HCT116 (cell line): ENCODE results near the gene S100A12. TPM values are rescaled to one million over a fixed set of nuclear protein-coding genes. Genes with fewer than 3 reads are reported as not detected.

Source experiments
- ATAC-seq: fragments of 200-7000 bp; cut with Tn5 transposase; 2 replicates; pipeline ENCODE4 v1.9.1; 2020; ENCODE audit warnings: mild to moderate bottlenecking, moderate library complexity
- BruUV-seq: library from RNA; stranded (reverse); fragments of 400-500 nt; replicated peaks from 2 replicates; lab custom pipeline; 2021; lab: Mats Ljungman, UMichigan
- CTCF ChIA-PET: fragments of 300-600 bp; sonication (Branson Sonifier 250); formaldehyde crosslinking; loops from one replicate; lab custom pipeline; 2021; ENCODE audit warnings: antibody characterized with exemption; lab: Charles Lee
- POLR2A ChIA-PET: fragments of 300-600, 350-600 bp; sonication (Branson Sonifier 250); formaldehyde crosslinking; loops from one replicate; lab custom pipeline; 2021; ENCODE audit warnings: antibody characterized with exemption; lab: Charles Lee
- RAD21 ChIA-PET, 2 experiments: fragments of 300-600 bp; sonication (Branson Sonifier 250); formaldehyde crosslinking; loops; one replicate each; lab custom pipeline; 2023; ENCODE audit warnings: low total read pairs in 2 of 2; ENCODE audit not compliant: uncharacterized antibody in 2 of 2, unreplicated experiment in 2 of 2, low non-redundant PET in 1 of 2; lab: Charles Lee
- DNase-seq: peaks from one replicate; pipeline ENCODE4 v3.0.0-alpha.2; 2010; ENCODE audit warnings: low read depth, low spot score
- H2AFZ ChIP-seq: fragments of 200-600 bp; shearing (Covaris generic), sonication (generic); 2 replicates; pipeline ENCODE4 v1.6.1; 2017; ENCODE audit warnings: low read depth, mixed run types, mixed read lengths, antibody characterized with exemption, low read length; ENCODE audit not compliant: poor library complexity, severe bottlenecking
- H3K27ac ChIP-seq: 2 replicates; pipeline ENCODE4 v1.5.1; 2012; ENCODE audit warnings: low read depth, low read length
- H3K27me3 ChIP-seq: fragments of 200-600 bp; sonication (generic); 2 replicates; pipeline ENCODE4 v1.6.1; 2016; ENCODE audit warnings: mixed run types, low read length, mixed read lengths; ENCODE audit not compliant: insufficient read depth
- H3K36me3 ChIP-seq, 2 experiments: fragments of 200-500 bp in 1 of 2; fragments of 200-600 bp in 1 of 2; sonication (Bioruptor generic) in 1 of 2; sonication (generic) in 1 of 2; 2 replicates each; pipeline versions ENCODE4 v1.5.1 to v1.6.1; 2014 to 2016; ENCODE audit warnings: low read length in 2 of 2, inconsistent platforms in 1 of 2, mixed read lengths in 1 of 2, mixed run types in 1 of 2; ENCODE audit not compliant: insufficient read depth in 2 of 2, control insufficient read depth in 1 of 2
- H3K4me1 ChIP-seq, 2 experiments: fragments of 200-600 bp in 1 of 2; sonication (generic) in 1 of 2; 2 replicates each; pipeline versions ENCODE4 v1.5.1 to v1.6.1; 2012 to 2017; ENCODE audit warnings: low read length in 2 of 2, inconsistent platforms in 1 of 2, mild to moderate bottlenecking in 1 of 2, mixed read lengths in 1 of 2, mixed run types in 1 of 2, moderate library complexity in 1 of 2; ENCODE audit not compliant: insufficient read depth in 2 of 2, control insufficient read depth in 1 of 2
- H3K4me2 ChIP-seq: fragments of 200-600 bp; sonication (generic); 2 replicates; pipeline ENCODE4 v1.6.1; 2017; ENCODE audit warnings: mixed run types, low read length, mixed read lengths
- H3K4me3 ChIP-seq, 2 experiments: fragments of 200-600 bp in 1 of 2; sonication (generic) in 1 of 2; replicated peaks in 1 of 2; 2 replicates each; pipeline ENCODE4 v1.5.1; 2011 to 2016; ENCODE audit warnings: low read length in 2 of 2, control low read depth in 1 of 2, low read depth in 1 of 2, mild to moderate bottlenecking in 1 of 2, mixed read lengths in 1 of 2, mixed run types in 1 of 2
- H3K79me2 ChIP-seq: fragments of 200-600 bp; sonication (generic); 2 replicates; pipeline ENCODE4 v1.6.1; 2017; ENCODE audit warnings: mild to moderate bottlenecking, mixed run types, low read length, moderate library complexity, mixed read lengths; ENCODE audit not compliant: insufficient read depth
- H3K9ac ChIP-seq: fragments of 200-600 bp; sonication (generic); 2 replicates; pipeline ENCODE4 v1.6.1; 2016; ENCODE audit warnings: low read length, mixed read lengths
- H3K9me2 ChIP-seq: fragments of 200-600 bp; sonication (generic), shearing (Covaris generic); 2 replicates; pipeline ENCODE4 v1.6.1; 2017; ENCODE audit warnings: mixed run types, mild to moderate bottlenecking, moderate library complexity; ENCODE audit not compliant: insufficient read depth
- H3K9me3 ChIP-seq, 2 experiments: fragments of 200-500 bp in 1 of 2; fragments of 200-600 bp in 1 of 2; sonication (Bioruptor generic) in 1 of 2; sonication (generic) in 1 of 2; 2 replicates each; pipeline ENCODE4 v1.6.1; 2014 to 2017; ENCODE audit warnings: low read length in 2 of 2, mixed read lengths in 2 of 2, inconsistent platforms in 1 of 2, low read depth in 1 of 2, mild to moderate bottlenecking in 1 of 2, mixed run types in 1 of 2, moderate library complexity in 1 of 2; ENCODE audit not compliant: control insufficient read depth in 1 of 2, insufficient read depth in 1 of 2
- H4K20me1 ChIP-seq: fragments of 200-600 bp; sonication (generic), shearing (Covaris generic); 2 replicates; pipeline ENCODE4 v1.6.1; 2017; ENCODE audit warnings: mixed run types, mild to moderate bottlenecking, moderate library complexity; ENCODE audit not compliant: insufficient read depth
- ATF3 ChIP-seq: IDR thresholded peaks from 2 replicates; pipeline ENCODE4 v1.6.1; 2012
- CBX3 ChIP-seq: IDR thresholded peaks from 2 replicates; pipeline ENCODE4 v1.6.1; 2012; ENCODE audit warnings: low read depth
- CEBPB ChIP-seq: IDR thresholded peaks from 2 replicates; pipeline ENCODE4 v1.6.1; 2012; ENCODE audit warnings: low read depth
- CTCF ChIP-seq, 3 experiments: fragments of 200-600 bp in 1 of 3; sonication (generic) in 1 of 3; IDR thresholded peaks in 2 of 3; conservative IDR thresholded peaks in 1 of 3; 2 replicates each; pipeline ENCODE4 v1.5.1; 2012 to 2017; ENCODE audit warnings: low read depth in 2 of 3, low read length in 2 of 3, antibody characterized with exemption in 1 of 3, borderline replicate concordance in 1 of 3, control low read depth in 1 of 3, mild to moderate bottlenecking in 1 of 3, mixed read lengths in 1 of 3, mixed run types in 1 of 3, moderate library complexity in 1 of 3; ENCODE audit not compliant: insufficient read depth in 1 of 3
- EGR1 ChIP-seq: IDR thresholded peaks from 2 replicates; pipeline ENCODE4 v1.6.1; 2012; ENCODE audit warnings: low read depth
- ELF1 ChIP-seq: IDR thresholded peaks from 2 replicates; pipeline ENCODE4 v1.6.1; 2012; ENCODE audit warnings: low read depth, borderline replicate concordance
- EZH2 ChIP-seq: fragments of 200-600 bp; sonication (generic); IDR thresholded peaks from 2 replicates; pipeline ENCODE4 v1.6.1; 2017; ENCODE audit warnings: antibody characterized with exemption, mixed run types
- EZH2phosphoT487 ChIP-seq: fragments of 200-600 bp; IDR thresholded peaks from 2 replicates; pipeline ENCODE4 v1.6.1; 2018; ENCODE audit warnings: antibody characterized with exemption, borderline replicate concordance
- FOSL1 ChIP-seq: IDR thresholded peaks from 2 replicates; pipeline ENCODE4 v1.6.1; 2012; ENCODE audit warnings: low read depth
- JUND ChIP-seq: IDR thresholded peaks from 2 replicates; pipeline ENCODE4 v1.6.1; 2012
- POLR2A ChIP-seq: IDR thresholded peaks from 2 replicates; pipeline ENCODE4 v1.7.0; 2011; ENCODE audit warnings: borderline replicate concordance; ENCODE audit not compliant: insufficient read depth, insufficient read length; ENCODE audit errors: extremely low read depth
- POLR2AphosphoS5 ChIP-seq: IDR thresholded peaks from 2 replicates; pipeline ENCODE4 v1.6.1; 2011; ENCODE audit warnings: mild to moderate bottlenecking, low read depth, low read length, moderate library complexity
- RAD21 ChIP-seq: IDR thresholded peaks from 2 replicates; pipeline ENCODE4 v1.6.1; 2012; ENCODE audit warnings: low read depth, mild to moderate bottlenecking
- SIN3A ChIP-seq: IDR thresholded peaks from 2 replicates; pipeline ENCODE4 v1.6.1; 2012; ENCODE audit warnings: low read depth
- SP1 ChIP-seq: IDR thresholded peaks from 2 replicates; pipeline ENCODE4 v1.6.1; 2012; ENCODE audit warnings: low read depth
- YY1 ChIP-seq: IDR thresholded peaks from 2 replicates; pipeline ENCODE4 v1.6.1; 2011; ENCODE audit warnings: low read length, low read depth, moderate library complexity, mild to moderate bottlenecking; ENCODE audit not compliant: insufficient replicate concordance; ENCODE audit errors: extremely low read depth
- ZFX ChIP-seq: fragments of 450-650 bp; IDR thresholded peaks from 2 replicates; pipeline ENCODE4 v1.6.1; 2017
- ZNF274 ChIP-seq: fragments of 200-500 bp; sonication (Bioruptor generic); IDR thresholded peaks from 2 replicates; pipeline ENCODE4 v1.6.1; 2014; ENCODE audit warnings: mild to moderate bottlenecking, low read depth, low read length, inconsistent platforms
- intact Hi-C: fragments of 100-400 bp; cut with micrococcal nuclease; formaldehyde crosslinking; loops from 2 replicates; pipeline ENCODE4 v1.10.0; 2022
- total RNA-seq: library from RNA; stranded (reverse); gene quantifications from one replicate; pipeline ENCODE4 v1.2.1, GENCODE V29; 2021; ENCODE audit not compliant: unreplicated experiment
- TF ChIP-seq, protein P1 (sequence below): IDR thresholded peaks from 2 replicates; pipeline ENCODE4 v1.6.1; 2011; ENCODE audit warnings: mild to moderate bottlenecking, low read length, moderate library complexity; ENCODE audit not compliant: insufficient replicate concordance; ENCODE audit errors: extremely low read depth
- TF ChIP-seq, protein P2 (sequence below): IDR thresholded peaks from 2 replicates; pipeline ENCODE4 v1.6.1; 2012

S100A12 gene
- total RNA-seq, 1 experiment from 2014 or later = not detected

- no TSS peak for BruUV-seq
- TF ChIP-seq POLR2A (no peak), CEBPB (no peak), EZH2 (no peak), ZFX (no peak), SP1 (no peak), FOSL1 (no peak), CBX3 (no peak), EZH2phosphoT487 (no peak), SIN3A (no peak), RAD21 (no peak), EGR1 (no peak), CTCF (IDR thresholded peaks at IDR 0.05 in 2 of 3, conservative IDR thresholded peaks at IDR 0.05 in 1 of 3; ENCODE audit: borderline replicate concordance in 1 of 3, insufficient read depth in 1 of 3, low read depth in 2 of 3, low read length in 2 of 3) (no peak), ATF3 (no peak), ZNF274 (no peak), ELF1 (no peak), POLR2AphosphoS5 (no peak), YY1 (no peak), JUND (no peak)
- TF ChIP-seq, protein P1, sequence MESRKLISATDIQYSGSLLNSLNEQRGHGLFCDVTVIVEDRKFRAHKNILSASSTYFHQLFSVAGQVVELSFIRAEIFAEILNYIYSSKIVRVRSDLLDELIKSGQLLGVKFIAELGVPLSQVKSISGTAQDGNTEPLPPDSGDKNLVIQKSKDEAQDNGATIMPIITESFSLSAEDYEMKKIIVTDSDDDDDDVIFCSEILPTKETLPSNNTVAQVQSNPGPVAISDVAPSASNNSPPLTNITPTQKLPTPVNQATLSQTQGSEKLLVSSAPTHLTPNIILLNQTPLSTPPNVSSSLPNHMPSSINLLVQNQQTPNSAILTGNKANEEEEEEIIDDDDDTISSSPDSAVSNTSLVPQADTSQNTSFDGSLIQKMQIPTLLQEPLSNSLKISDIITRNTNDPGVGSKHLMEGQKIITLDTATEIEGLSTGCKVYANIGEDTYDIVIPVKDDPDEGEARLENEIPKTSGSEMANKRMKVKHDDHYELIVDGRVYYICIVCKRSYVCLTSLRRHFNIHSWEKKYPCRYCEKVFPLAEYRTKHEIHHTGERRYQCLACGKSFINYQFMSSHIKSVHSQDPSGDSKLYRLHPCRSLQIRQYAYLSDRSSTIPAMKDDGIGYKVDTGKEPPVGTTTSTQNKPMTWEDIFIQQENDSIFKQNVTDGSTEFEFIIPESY = no peak
- TF ChIP-seq, protein P2, sequence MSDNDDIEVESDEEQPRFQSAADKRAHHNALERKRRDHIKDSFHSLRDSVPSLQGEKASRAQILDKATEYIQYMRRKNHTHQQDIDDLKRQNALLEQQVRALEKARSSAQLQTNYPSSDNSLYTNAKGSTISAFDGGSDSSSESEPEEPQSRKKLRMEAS = no peak
- Histone ChIP-seq H3K36me3 (no peaks in the 10 kb centered on the region), H3K4me3 (no peak within 1 kb of the TSS), H3K4me1 (no peaks in the 10 kb centered on the region), H3K4me2 (no peak within 1 kb of the TSS), H2AFZ (no peak within 1 kb of the TSS), H3K9ac (no peak within 1 kb of the TSS), H3K79me2 (no peaks in the 10 kb centered on the region), H3K27me3 (peaks cover 76% of the 10 kb centered on the region), H4K20me1 (no peaks in the 10 kb centered on the region), H3K9me2 (no peaks in the 10 kb centered on the region), H3K27ac (no peak within 1 kb of the TSS), H3K9me3 (no peaks in the 10 kb centered on the region)
- ATAC-seq (no peak), DNase-seq (no peak)
- CTCF ChIA-PET = no interaction called here
- POLR2A ChIA-PET = no interaction called here
- RAD21 ChIA-PET = no interaction called here
- intact Hi-C loops = no loop called here
Measured at GRCh38 chr1:153390938-153391710, 15.7 kb upstream of the S100A12 start, which contains the start of gene S100A8. Gene S100A8, minus strand, starts transcription at chr1:153391073. Its CDS starts 538 bp downstream, at chr1:153390535.
